ENCODE measurements around the gene TBC1D7.

Gene TBC1D7

DNA sequence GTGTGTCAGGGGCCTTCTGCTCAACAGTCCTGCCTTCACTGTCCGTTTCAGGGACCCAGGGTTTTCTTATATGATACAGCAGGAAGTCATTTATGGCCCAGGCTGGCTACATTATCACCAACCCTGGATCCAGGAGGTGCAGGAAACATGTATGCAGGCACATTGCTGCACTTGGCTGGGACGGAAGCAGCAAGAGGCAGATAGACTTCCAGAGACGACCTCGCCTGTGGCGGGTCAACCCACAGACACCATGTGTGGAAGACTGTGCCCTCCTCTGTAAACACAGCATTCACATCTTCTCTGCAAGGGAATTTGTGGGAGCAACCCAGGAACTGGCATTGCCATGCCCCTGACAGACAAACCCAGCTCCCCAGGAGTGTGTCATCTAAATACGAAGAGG, 43.7 kb downstream of the TBC1D7 start:
- no peaks in the 10 kb centered on the region for H3K9me3 ChIP-seq (ENCODE audit: control insufficient read depth, low read length)
- peaks cover under 1% of the 10 kb centered on the region for H3K36me3 ChIP-seq (ENCODE audit: control insufficient read depth, insufficient read depth, low read length)
- no peaks in the 10 kb centered on the region for H3K4me1 ChIP-seq (ENCODE audit: control insufficient read depth, insufficient read depth, low read length, poor library complexity, severe bottlenecking)
- no peaks in the 10 kb centered on the region for H3K27me3 ChIP-seq (replicated peaks; ENCODE audit: control insufficient read depth, insufficient read depth, low read length, poor library complexity, severe bottlenecking)
- H3K27ac ChIP-seq (ENCODE audit: insufficient read depth, low read length, poor library complexity, severe bottlenecking) = no peak overlapping the region
- DNase-seq = no peak
- no peak overlapping the region for H3K4me3 ChIP-seq (ENCODE audit: insufficient read depth, low read depth, low read length, poor library complexity, severe bottlenecking)

DNA sequence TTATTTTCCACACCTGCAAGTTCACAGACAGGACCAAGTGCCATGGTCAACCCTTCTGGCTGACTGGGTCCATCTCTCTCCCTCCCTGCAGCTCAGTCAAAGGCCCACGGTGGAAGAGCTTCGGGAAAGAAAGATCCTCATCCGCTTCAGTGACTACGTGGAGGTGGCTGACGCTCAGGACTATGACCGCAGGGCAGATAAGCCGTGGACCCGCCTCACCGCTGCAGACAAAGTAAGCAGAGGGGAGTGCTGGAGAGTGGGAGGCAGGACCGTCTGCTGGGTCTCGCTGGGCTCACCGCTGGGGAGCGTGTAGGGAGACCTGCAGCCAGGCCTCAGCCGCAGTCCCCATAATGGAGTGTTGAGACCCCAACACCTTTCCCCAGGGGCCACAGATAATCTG, 45.0 kb downstream of the TBC1D7 start:
- H3K4me1 ChIP-seq (ENCODE audit: control insufficient read depth, insufficient read depth, low read length, poor library complexity, severe bottlenecking) = no peaks in the 10 kb centered on the region
- no peak overlapping the region for H3K4me3 ChIP-seq (ENCODE audit: insufficient read depth, low read depth, low read length, poor library complexity, severe bottlenecking)
- H3K9me3 ChIP-seq (ENCODE audit: control insufficient read depth, low read length) = no peaks in the 10 kb centered on the region
- H3K36me3 ChIP-seq (ENCODE audit: control insufficient read depth, insufficient read depth, low read length) = no peaks in the 10 kb centered on the region
- H3K27ac ChIP-seq (ENCODE audit: insufficient read depth, low read length, poor library complexity, severe bottlenecking) = no peak overlapping the region
- H3K27me3 ChIP-seq (replicated peaks; ENCODE audit: control insufficient read depth, insufficient read depth, low read length, poor library complexity, severe bottlenecking) = no peaks in the 10 kb centered on the region
- DNase-seq = no peak

DNA sequence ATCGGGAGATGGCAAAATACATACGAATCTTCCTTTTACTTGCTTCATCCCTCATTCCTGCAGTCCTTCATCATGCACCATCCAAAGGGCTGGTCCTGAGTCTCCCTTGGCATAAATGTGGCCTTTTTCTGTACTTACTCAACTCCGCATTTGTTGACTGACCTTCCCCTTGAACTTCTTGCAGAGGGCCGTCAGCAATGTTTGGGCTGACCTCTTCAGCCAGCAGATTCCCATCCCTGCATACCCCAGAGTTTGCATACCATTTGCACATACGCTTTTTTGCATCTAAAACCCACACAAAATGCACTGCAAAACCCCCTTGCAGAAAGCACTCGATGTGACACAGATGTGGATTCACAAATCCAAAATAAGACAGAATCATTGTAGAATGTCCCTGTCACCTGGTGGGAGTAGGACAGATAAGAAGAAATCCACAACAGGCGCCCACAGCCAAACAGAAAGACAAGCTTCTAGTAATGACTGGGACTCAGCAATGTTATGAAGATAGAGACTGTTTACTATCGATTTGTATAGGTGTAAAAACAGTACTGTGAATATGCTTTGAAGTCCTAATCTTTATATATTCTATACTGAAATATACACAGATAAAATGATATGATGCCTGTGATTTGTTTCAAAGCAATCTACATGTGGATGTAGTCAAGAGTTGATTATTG, 45.8 kb downstream of the TBC1D7 start:
- Histone ChIP-seq H3K9me3 (ENCODE audit: control insufficient read depth, low read length) (no peaks in the 10 kb centered on the region), H3K4me3 (ENCODE audit: insufficient read depth, low read depth, low read length, poor library complexity, severe bottlenecking) (no peak overlapping the region), H3K27ac (ENCODE audit: insufficient read depth, low read length, poor library complexity, severe bottlenecking) (no peak overlapping the region), H3K4me1 (ENCODE audit: control insufficient read depth, insufficient read depth, low read length, poor library complexity, severe bottlenecking) (no peaks in the 10 kb centered on the region), H3K27me3 (replicated peaks; ENCODE audit: control insufficient read depth, insufficient read depth, low read length, poor library complexity, severe bottlenecking) (no peaks in the 10 kb centered on the region), H3K36me3 (ENCODE audit: control insufficient read depth, insufficient read depth, low read length) (no peaks in the 10 kb centered on the region)
- no peak for DNase-seq

DNA sequence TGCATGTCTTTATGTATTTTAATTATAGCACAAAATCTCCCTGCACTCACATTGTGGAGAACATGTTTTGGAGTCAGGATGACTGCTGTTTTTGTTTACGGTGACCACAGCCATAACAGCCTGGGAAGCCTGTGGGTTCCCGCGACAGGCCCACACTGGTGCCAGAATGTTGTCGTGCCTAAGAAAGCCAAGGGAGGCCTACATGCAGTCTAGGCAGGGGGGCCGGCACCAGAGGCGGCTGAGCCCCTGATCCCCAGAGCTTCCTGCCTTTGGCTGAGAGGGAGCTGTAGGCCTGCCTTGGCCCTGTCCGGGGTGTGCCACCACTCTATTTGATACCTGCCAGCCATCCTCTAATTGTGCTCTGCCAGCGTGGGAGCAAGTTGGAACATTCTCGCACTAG, 46.7 kb downstream of the TBC1D7 start:
- H3K4me1 ChIP-seq (ENCODE audit: control insufficient read depth, insufficient read depth, low read length, poor library complexity, severe bottlenecking) = no peaks in the 10 kb centered on the region
- no peaks in the 10 kb centered on the region for H3K27me3 ChIP-seq (replicated peaks; ENCODE audit: control insufficient read depth, insufficient read depth, low read length, poor library complexity, severe bottlenecking)
- no peaks in the 10 kb centered on the region for H3K36me3 ChIP-seq (ENCODE audit: control insufficient read depth, insufficient read depth, low read length)
- no peak overlapping the region for H3K4me3 ChIP-seq (ENCODE audit: insufficient read depth, low read depth, low read length, poor library complexity, severe bottlenecking)
- H3K27ac ChIP-seq (ENCODE audit: insufficient read depth, low read length, poor library complexity, severe bottlenecking) = no peak overlapping the region
- no peak for DNase-seq
- no peaks in the 10 kb centered on the region for H3K9me3 ChIP-seq (ENCODE audit: control insufficient read depth, low read length)

DNA sequence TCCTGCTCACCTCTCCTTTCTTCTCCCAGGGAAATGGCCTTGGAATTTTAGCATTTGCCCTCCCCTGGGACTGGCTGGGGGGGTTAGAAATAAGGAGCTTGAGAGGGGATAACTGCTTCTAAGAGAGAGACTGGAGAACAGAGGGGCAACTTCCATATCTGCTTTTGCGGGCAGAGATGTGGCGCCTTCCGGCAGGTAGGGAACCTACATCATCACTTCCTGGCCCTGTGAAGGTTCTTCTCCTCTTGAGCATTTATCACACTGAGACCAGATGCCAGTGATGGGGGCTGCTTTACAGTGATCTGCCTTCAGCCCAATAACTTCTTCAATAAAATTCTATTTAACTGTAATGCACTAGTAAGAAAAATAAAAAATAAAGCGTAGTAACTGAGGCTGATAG, 48.1 kb downstream of the TBC1D7 start:
- Histone ChIP-seq H3K36me3 (ENCODE audit: control insufficient read depth, insufficient read depth, low read length) (no peaks in the 10 kb centered on the region), H3K27me3 (replicated peaks; ENCODE audit: control insufficient read depth, insufficient read depth, low read length, poor library complexity, severe bottlenecking) (no peaks in the 10 kb centered on the region), H3K27ac (ENCODE audit: insufficient read depth, low read length, poor library complexity, severe bottlenecking) (no peak overlapping the region), H3K4me3 (ENCODE audit: insufficient read depth, low read depth, low read length, poor library complexity, severe bottlenecking) (no peak overlapping the region), H3K9me3 (ENCODE audit: control insufficient read depth, low read length) (no peaks in the 10 kb centered on the region), H3K4me1 (ENCODE audit: control insufficient read depth, insufficient read depth, low read length, poor library complexity, severe bottlenecking) (no peaks in the 10 kb centered on the region)
- no peak for DNase-seq

DNA sequence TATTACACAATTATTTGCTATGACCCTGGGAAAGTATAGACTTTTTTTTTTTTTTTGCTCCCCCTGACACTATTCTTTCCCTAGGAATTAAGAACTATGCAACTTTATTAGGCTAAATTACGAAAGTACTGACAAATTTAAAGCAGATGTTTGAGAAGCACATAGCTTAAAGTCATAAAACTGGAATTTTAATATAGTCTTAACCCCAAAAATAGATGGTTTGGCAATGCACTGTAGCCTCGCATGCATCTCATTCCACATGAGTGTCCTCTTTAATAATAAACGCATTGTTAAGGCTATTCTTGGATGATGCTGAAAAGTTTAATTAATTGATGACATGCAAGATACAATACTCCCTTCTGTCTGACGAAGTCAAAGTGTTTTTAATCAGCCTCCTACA, 49.3 kb downstream of the TBC1D7 start:
- H3K9me3 ChIP-seq (ENCODE audit: control insufficient read depth, low read length) = no peaks in the 10 kb centered on the region
- H3K36me3 ChIP-seq (ENCODE audit: control insufficient read depth, insufficient read depth, low read length) = no peaks in the 10 kb centered on the region
- H3K27ac ChIP-seq (ENCODE audit: insufficient read depth, low read length, poor library complexity, severe bottlenecking) = no peak overlapping the region
- H3K4me1 ChIP-seq (ENCODE audit: control insufficient read depth, insufficient read depth, low read length, poor library complexity, severe bottlenecking) = peaks cover 5% of the 10 kb centered on the region
- no peak overlapping the region for H3K4me3 ChIP-seq (ENCODE audit: insufficient read depth, low read depth, low read length, poor library complexity, severe bottlenecking)
- no peaks in the 10 kb centered on the region for H3K27me3 ChIP-seq (replicated peaks; ENCODE audit: control insufficient read depth, insufficient read depth, low read length, poor library complexity, severe bottlenecking)
- no peak for DNase-seq

DNA sequence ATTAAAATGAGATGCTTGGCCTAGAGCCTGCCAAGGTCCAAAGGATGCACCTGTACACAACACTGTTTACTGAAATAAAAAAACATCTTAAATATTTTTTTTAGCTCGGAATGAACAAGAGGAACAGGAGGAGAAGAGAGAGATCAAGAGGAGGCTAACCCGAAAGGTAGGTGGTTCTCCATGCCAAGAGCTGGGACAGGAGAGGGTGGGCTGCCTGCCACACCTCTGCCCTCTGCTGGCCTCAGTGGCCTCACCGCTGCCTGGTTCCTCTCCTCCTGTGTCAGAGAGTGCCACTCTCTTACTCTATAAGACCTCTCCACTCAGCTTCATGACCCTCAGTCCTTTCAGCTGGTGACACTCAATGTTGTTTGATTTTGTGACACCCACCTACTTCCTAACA, 50.2 kb downstream of the TBC1D7 start:
- H3K9me3 ChIP-seq (ENCODE audit: control insufficient read depth, low read length) = no peaks in the 10 kb centered on the region
- H3K36me3 ChIP-seq (ENCODE audit: control insufficient read depth, insufficient read depth, low read length) = no peaks in the 10 kb centered on the region
- peaks cover 9% of the 10 kb centered on the region for H3K4me1 ChIP-seq (ENCODE audit: control insufficient read depth, insufficient read depth, low read length, poor library complexity, severe bottlenecking)
- DNase-seq = no peak
- H3K27ac ChIP-seq (ENCODE audit: insufficient read depth, low read length, poor library complexity, severe bottlenecking) = no peak overlapping the region
- no peak overlapping the region for H3K4me3 ChIP-seq (ENCODE audit: insufficient read depth, low read depth, low read length, poor library complexity, severe bottlenecking)
- no peaks in the 10 kb centered on the region for H3K27me3 ChIP-seq (replicated peaks; ENCODE audit: control insufficient read depth, insufficient read depth, low read length, poor library complexity, severe bottlenecking)

DNA sequence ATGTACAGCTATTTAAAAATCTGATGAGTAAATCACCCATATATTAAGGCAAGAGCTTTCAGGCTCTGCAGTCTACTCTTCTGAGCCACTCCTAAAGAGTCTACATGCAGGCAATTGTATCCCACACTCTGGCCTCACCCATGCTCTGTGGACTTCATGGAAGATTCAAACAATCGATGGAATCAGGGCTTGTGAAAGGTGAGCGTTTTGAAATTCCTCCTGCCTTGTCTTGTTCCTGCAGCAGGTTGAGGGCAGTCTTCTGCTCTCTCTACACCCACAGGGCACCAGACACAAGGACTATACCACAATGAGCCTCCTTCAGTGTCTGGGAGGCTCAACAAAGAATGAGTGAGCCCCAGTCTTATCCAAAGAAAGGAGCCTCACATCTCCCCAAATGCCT, 51.1 kb downstream of the TBC1D7 start:
- Histone ChIP-seq H3K4me1 (ENCODE audit: control insufficient read depth, insufficient read depth, low read length, poor library complexity, severe bottlenecking) (peaks cover 9% of the 10 kb centered on the region), H3K27ac (ENCODE audit: insufficient read depth, low read length, poor library complexity, severe bottlenecking) (no peak overlapping the region), H3K9me3 (ENCODE audit: control insufficient read depth, low read length) (no peaks in the 10 kb centered on the region), H3K36me3 (ENCODE audit: control insufficient read depth, insufficient read depth, low read length) (no peaks in the 10 kb centered on the region), H3K27me3 (replicated peaks; ENCODE audit: control insufficient read depth, insufficient read depth, low read length, poor library complexity, severe bottlenecking) (no peaks in the 10 kb centered on the region), H3K4me3 (ENCODE audit: insufficient read depth, low read depth, low read length, poor library complexity, severe bottlenecking) (no peak overlapping the region)
- DNase-seq = no peak

DNA sequence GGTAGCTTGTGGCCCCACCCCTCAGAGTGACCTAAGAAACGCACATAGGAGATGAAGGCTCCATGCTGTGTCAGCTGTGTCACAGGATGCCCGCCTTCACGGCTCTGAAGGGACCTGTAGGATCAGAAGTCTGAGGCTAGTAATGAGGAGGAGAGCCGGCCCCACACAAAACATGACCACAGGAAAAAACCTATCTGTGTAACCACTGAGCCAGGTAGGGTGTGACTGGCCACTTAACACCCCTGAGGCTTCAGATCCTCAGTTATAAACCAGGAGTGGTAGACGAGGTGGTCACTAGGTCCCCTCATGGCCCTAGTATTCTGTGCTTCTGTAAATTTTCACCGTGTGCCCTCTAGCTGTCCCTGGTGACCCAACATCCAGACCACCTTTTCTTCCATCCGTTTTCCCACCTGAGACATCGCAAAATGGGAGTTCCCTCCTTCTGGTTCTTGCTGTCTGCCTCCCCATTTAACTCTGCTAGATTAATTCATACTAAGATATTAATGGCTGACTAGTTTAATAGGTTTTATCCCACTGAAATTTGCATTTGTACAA, 52.8 kb downstream of the TBC1D7 start:
- H3K27ac ChIP-seq (ENCODE audit: insufficient read depth, low read length, poor library complexity, severe bottlenecking) = no peak overlapping the region
- H3K36me3 ChIP-seq (ENCODE audit: control insufficient read depth, insufficient read depth, low read length) = no peaks in the 10 kb centered on the region
- no peaks in the 10 kb centered on the region for H3K9me3 ChIP-seq (ENCODE audit: control insufficient read depth, low read length)
- peaks cover 9% of the 10 kb centered on the region for H3K4me1 ChIP-seq (ENCODE audit: control insufficient read depth, insufficient read depth, low read length, poor library complexity, severe bottlenecking)
- no peak overlapping the region for H3K4me3 ChIP-seq (ENCODE audit: insufficient read depth, low read depth, low read length, poor library complexity, severe bottlenecking)
- no peak for DNase-seq
- no peaks in the 10 kb centered on the region for H3K27me3 ChIP-seq (replicated peaks; ENCODE audit: control insufficient read depth, insufficient read depth, low read length, poor library complexity, severe bottlenecking)

DNA sequence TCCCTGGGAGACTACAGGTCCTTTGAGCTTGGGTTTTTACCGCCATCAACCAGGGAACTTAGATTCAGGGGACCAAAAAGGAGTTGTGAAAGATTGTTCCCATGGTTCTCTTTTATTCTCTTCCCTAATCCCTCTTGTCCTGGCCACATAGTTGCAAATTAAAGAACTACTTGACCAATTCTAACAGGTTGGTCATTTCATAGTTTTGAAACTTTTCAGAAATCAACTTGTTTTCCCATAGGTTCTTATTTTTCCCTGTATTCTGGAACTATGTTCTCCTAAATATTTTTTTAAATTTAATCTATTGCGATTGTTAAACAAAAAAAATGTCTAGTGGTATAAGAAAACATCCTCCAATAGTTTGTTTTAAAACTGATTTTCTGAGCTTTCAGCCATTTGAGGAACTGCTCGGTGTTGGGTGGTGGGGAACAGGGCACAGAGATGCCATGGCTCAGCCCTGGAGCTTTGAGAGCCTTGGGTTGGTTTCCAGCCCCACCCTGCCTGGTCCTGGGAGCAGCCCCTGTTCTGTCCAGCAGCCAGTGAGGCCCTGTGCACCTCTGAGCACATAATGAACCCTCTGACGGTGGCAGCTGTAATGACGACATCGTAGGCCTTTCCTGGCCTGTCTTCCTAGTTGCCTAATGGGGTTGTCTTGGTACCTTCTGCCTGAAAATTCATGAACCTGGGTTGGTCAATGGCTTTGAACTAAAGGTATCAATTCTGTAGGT, 53.5 kb downstream of the TBC1D7 start:
- no peak overlapping the region for H3K4me3 ChIP-seq (ENCODE audit: insufficient read depth, low read depth, low read length, poor library complexity, severe bottlenecking)
- no peaks in the 10 kb centered on the region for H3K9me3 ChIP-seq (ENCODE audit: control insufficient read depth, low read length)
- peaks cover 9% of the 10 kb centered on the region for H3K4me1 ChIP-seq (ENCODE audit: control insufficient read depth, insufficient read depth, low read length, poor library complexity, severe bottlenecking)
- H3K27me3 ChIP-seq (replicated peaks; ENCODE audit: control insufficient read depth, insufficient read depth, low read length, poor library complexity, severe bottlenecking) = no peaks in the 10 kb centered on the region
- H3K27ac ChIP-seq (ENCODE audit: insufficient read depth, low read length, poor library complexity, severe bottlenecking) = no peak overlapping the region
- H3K36me3 ChIP-seq (ENCODE audit: control insufficient read depth, insufficient read depth, low read length) = no peaks in the 10 kb centered on the region
- no peak for DNase-seq
